IMR-90 (cell line): Measurements from ENCODE around the gene MMP2.
A peak's percentile ranks its signal among the peaks of the same experiment; 100 is the strongest.

Experiments
- BHLHE40 ChIP-seq: fragments of 150-350 bp; IDR thresholded peaks from 2 replicates; pipeline ENCODE4 v1.6.1; 2016; ENCODE audit warnings: mild to moderate bottlenecking, low read depth, low read length
- CEBPB ChIP-seq: IDR thresholded peaks from 2 replicates; pipeline ENCODE4 v1.6.1; 2012; ENCODE audit warnings: low read depth, low read length, improper control_type of control experiment
- FOS ChIP-seq: fragments of 150-350 bp; IDR thresholded peaks from 2 replicates; pipeline ENCODE4 v1.6.1; 2016; ENCODE audit warnings: low read depth, low read length
- MAFK ChIP-seq: IDR thresholded peaks from 2 replicates; pipeline ENCODE4 v1.6.1; 2012; ENCODE audit warnings: low read depth, low read length, improper control_type of control experiment
- MAZ ChIP-seq: IDR thresholded peaks from 2 replicates; pipeline ENCODE4 v1.6.1; 2012; ENCODE audit warnings: low read depth, mild to moderate bottlenecking, low read length, improper control_type of control experiment, moderate library complexity, borderline replicate concordance
- NFE2L2 ChIP-seq: fragments of 150-350 bp; IDR thresholded peaks from 2 replicates; pipeline ENCODE4 v1.6.1; 2016; ENCODE audit warnings: low read depth, mild to moderate bottlenecking, low read length
- POLR2A ChIP-seq: IDR thresholded peaks from 2 replicates; pipeline ENCODE4 v1.6.1; 2012; ENCODE audit warnings: mild to moderate bottlenecking, low read depth, low read length
- RAD21 ChIP-seq: IDR thresholded peaks from 2 replicates; pipeline ENCODE4 v1.6.1; 2012; ENCODE audit warnings: low read length, improper control_type of control experiment
- RCOR1 ChIP-seq: IDR thresholded peaks from 2 replicates; pipeline ENCODE4 v1.6.1; 2012; ENCODE audit warnings: mild to moderate bottlenecking, low read length, improper control_type of control experiment; ENCODE audit not compliant: insufficient replicate concordance
- RFX5 ChIP-seq: IDR thresholded peaks from 2 replicates; pipeline ENCODE4 v1.8.0; 2012; ENCODE audit warnings: low read depth, mild to moderate bottlenecking, low read length, moderate library complexity
- SMC3 ChIP-seq: fragments of 150-350 bp; IDR thresholded peaks from 2 replicates; pipeline ENCODE4 v1.6.1; 2016; ENCODE audit warnings: low read depth, mild to moderate bottlenecking, antibody characterized with exemption, low read length, moderate library complexity
- TF ChIP-seq, protein P1 (sequence below): conservative IDR thresholded peaks from 2 replicates; pipeline ENCODE4 v1.5.1; 2012; ENCODE audit warnings: mild to moderate bottlenecking, low read depth, low read length, improper control_type of control experiment
- TF ChIP-seq, protein P2 (sequence below): fragments of 150-350 bp; IDR thresholded peaks from 2 replicates; pipeline ENCODE4 v1.6.1; 2017; ENCODE audit warnings: mild to moderate bottlenecking, antibody characterized with exemption, low read length, low read depth

DNA sequence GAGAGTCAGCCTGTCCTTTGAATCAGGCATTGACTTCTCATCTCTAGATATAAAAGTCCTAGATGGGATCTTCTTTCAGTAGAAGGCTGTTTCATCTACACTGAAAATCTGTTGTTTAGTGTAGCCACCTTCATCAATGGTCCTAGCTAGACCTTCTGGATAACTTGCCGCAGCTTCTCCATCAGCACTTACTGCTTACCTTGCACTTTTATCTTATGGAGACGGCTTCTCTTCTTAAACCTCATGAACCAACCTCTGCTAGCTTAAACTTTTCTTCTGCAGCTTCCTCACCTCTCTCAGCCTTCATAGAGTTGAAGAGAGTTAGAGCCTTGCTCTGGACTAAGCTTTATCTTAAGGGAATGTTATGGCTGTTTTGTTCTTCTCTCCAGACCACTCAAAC is 5.4 kb upstream of the MMP2 start:
- TF ChIP-seq FOS (no peak), RCOR1 (no peak), BHLHE40 (no peak), CEBPB (no peak), POLR2A (no peak), MAZ (no peak), RFX5 (no peak), RAD21 (no peak), NFE2L2 (no peak), MAFK (peak; percentile 89), SMC3 (no peak)
- TF ChIP-seq, protein P1, sequence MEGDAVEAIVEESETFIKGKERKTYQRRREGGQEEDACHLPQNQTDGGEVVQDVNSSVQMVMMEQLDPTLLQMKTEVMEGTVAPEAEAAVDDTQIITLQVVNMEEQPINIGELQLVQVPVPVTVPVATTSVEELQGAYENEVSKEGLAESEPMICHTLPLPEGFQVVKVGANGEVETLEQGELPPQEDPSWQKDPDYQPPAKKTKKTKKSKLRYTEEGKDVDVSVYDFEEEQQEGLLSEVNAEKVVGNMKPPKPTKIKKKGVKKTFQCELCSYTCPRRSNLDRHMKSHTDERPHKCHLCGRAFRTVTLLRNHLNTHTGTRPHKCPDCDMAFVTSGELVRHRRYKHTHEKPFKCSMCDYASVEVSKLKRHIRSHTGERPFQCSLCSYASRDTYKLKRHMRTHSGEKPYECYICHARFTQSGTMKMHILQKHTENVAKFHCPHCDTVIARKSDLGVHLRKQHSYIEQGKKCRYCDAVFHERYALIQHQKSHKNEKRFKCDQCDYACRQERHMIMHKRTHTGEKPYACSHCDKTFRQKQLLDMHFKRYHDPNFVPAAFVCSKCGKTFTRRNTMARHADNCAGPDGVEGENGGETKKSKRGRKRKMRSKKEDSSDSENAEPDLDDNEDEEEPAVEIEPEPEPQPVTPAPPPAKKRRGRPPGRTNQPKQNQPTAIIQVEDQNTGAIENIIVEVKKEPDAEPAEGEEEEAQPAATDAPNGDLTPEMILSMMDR = no peak
- TF ChIP-seq, protein P2, sequence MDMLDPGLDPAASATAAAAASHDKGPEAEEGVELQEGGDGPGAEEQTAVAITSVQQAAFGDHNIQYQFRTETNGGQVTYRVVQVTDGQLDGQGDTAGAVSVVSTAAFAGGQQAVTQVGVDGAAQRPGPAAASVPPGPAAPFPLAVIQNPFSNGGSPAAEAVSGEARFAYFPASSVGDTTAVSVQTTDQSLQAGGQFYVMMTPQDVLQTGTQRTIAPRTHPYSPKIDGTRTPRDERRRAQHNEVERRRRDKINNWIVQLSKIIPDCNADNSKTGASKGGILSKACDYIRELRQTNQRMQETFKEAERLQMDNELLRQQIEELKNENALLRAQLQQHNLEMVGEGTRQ = no peak
